Measurements from ENCODE around the gene SORD.
"Not testable (repeated sequence)": the region's sequence is repeated elsewhere in the genome, so short reads cannot be mapped to it uniquely, and the experiment has no call there.

DNA sequence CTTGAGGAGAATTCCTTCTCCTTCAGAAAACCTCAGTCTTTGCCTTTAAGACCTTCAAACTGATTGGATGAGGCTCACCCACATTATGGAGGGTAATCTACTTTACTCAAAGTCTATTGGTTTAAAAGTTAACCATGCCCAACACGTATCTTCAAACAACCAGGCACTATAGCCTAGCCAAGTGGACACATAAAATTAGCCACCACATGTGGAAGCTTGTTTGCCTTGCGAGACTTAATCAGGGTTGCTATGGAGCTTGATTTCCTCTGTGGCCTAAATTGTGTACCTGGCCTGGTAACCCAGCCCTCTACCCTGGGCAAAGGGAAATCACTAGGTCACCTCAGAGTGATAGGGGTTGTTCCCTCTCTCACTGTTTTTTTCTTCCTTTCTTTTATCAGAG is 19.9 kb downstream of the SORD start:
- TF ChIP-seq, protein P1, sequence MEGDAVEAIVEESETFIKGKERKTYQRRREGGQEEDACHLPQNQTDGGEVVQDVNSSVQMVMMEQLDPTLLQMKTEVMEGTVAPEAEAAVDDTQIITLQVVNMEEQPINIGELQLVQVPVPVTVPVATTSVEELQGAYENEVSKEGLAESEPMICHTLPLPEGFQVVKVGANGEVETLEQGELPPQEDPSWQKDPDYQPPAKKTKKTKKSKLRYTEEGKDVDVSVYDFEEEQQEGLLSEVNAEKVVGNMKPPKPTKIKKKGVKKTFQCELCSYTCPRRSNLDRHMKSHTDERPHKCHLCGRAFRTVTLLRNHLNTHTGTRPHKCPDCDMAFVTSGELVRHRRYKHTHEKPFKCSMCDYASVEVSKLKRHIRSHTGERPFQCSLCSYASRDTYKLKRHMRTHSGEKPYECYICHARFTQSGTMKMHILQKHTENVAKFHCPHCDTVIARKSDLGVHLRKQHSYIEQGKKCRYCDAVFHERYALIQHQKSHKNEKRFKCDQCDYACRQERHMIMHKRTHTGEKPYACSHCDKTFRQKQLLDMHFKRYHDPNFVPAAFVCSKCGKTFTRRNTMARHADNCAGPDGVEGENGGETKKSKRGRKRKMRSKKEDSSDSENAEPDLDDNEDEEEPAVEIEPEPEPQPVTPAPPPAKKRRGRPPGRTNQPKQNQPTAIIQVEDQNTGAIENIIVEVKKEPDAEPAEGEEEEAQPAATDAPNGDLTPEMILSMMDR (IDR thresholded peaks at IDR 0.05), result not testable (repeated sequence)
- not testable (repeated sequence) for TF ChIP-seq POLR2A (IDR thresholded peaks at IDR 0.05)
